HepG2 (cell line): ENCODE data around the gene MED13. TPM values are rescaled to one million over a fixed set of nuclear protein-coding genes. Genes with fewer than 3 reads are reported as not detected.

Experiments used
- ATAC-seq: fragments of 200-7000 bp; cut with Tn5 transposase; 3 replicates; pipeline ENCODE4 v1.9.1; 2020; ENCODE audit warnings: mild to moderate bottlenecking, moderate library complexity
- BruUV-seq: library from RNA; stranded (reverse); fragments of 400-500 nt; replicated peaks from 2 replicates; lab custom pipeline; 2021; lab: Mats Ljungman, UMichigan
- CTCF ChIA-PET: fragments of 300-600 bp; formaldehyde crosslinking; extraction: SDS; loops from one replicate; lab custom pipeline; 2021; ENCODE audit warnings: low total read pairs, inconsistent platforms, low intra/inter-chr PET ratio; lab: Yijun Ruan, JAX
- POLR2A ChIA-PET: fragments of 350-600 bp; sonication (Branson Sonifier 250); formaldehyde crosslinking; loops from one replicate; lab custom pipeline; 2020; ENCODE audit warnings: antibody characterized with exemption, inconsistent platforms; lab: Yijun Ruan, JAX
- DNase-seq: peaks from one replicate; pipeline ENCODE4 v3.0.0-alpha.2; 2015; ENCODE audit warnings: low spot score
- FAIRE-seq: peaks from 3 replicates; lab custom pipeline; 2011; peaks lifted over from hg19 to GRCh38; lab: Jason Lieb, UNC
- H2AFZ ChIP-seq: one replicate; pipeline ENCODE4 v1.6.1; 2011; ENCODE audit warnings: low read length, inconsistent platforms
- H3K27ac ChIP-seq: fragments of 300-600 bp; 3 replicates; pipeline ENCODE4 v1.8.0; 2011; ENCODE audit warnings: mixed run types, mild to moderate bottlenecking, mixed read lengths, low read length, inconsistent platforms; ENCODE audit not compliant: insufficient read depth; ENCODE audit errors: extremely low read length
- H3K27me3 ChIP-seq, 2 experiments: fragments of 200-600 bp in 1 of 2; 2 replicates in 1 of 2; 3 replicates in 1 of 2; pipeline versions ENCODE4 v1.6.0 to v1.8.0; 2011; ENCODE audit warnings: low read length in 2 of 2, mild to moderate bottlenecking in 2 of 2, moderate library complexity in 2 of 2, inconsistent platforms in 1 of 2; ENCODE audit not compliant: insufficient read depth in 2 of 2, control insufficient read depth in 1 of 2
- H3K36me3 ChIP-seq, 2 experiments: fragments of 200-600 bp in 1 of 2; replicated peaks in 1 of 2; 2 replicates in 1 of 2; 3 replicates in 1 of 2; pipeline versions ENCODE4 v1.5.1 to v1.8.0; 2011; ENCODE audit warnings: low read length in 2 of 2, inconsistent platforms in 1 of 2; ENCODE audit not compliant: insufficient read depth in 2 of 2, control insufficient read depth in 1 of 2
- H3K4me1 ChIP-seq: 2 replicates; pipeline ENCODE4 v1.5.1; 2012; ENCODE audit warnings: low read length, inconsistent platforms; ENCODE audit not compliant: insufficient read depth
- H3K4me2 ChIP-seq: 2 replicates; pipeline ENCODE4 v1.6.0; 2011; ENCODE audit warnings: low read depth, low read length, inconsistent platforms
- H3K4me3 ChIP-seq, 3 experiments: fragments of 200-600 bp in 1 of 3; sonication (generic), shearing (Covaris generic) in 1 of 3; replicated peaks in 1 of 3; 2 replicates each; pipeline ENCODE4 v1.5.1; 2011 to 2016; ENCODE audit warnings: low read length in 3 of 3, inconsistent platforms in 2 of 3, low read depth in 2 of 3, mild to moderate bottlenecking in 2 of 3, control low read depth in 1 of 3, mixed read lengths in 1 of 3; ENCODE audit not compliant: insufficient read depth in 1 of 3
- H3K79me2 ChIP-seq: one replicate; pipeline ENCODE4 v1.6.1; 2011; ENCODE audit warnings: low read length, inconsistent platforms; ENCODE audit not compliant: insufficient read depth
- H3K9ac ChIP-seq: 2 replicates; pipeline ENCODE4 v1.6.0; 2011; ENCODE audit warnings: mild to moderate bottlenecking, low read depth, low read length, inconsistent platforms; ENCODE audit not compliant: insufficient read depth
- H3K9me3 ChIP-seq: 2 replicates; pipeline ENCODE4 v1.5.1; 2012; ENCODE audit warnings: mild to moderate bottlenecking, low read length
- H4K20me1 ChIP-seq: 2 replicates; pipeline ENCODE4 v1.6.0; 2011; ENCODE audit warnings: inconsistent platforms, mild to moderate bottlenecking, low read length, moderate library complexity; ENCODE audit not compliant: insufficient read depth
- RERE ChIP-seq: IDR thresholded peaks from 2 replicates; pipeline ENCODE4 v1.6.1; 2016; ENCODE audit warnings: low read depth, missing genetic modification reagents, missing compliant biosample characterization
- THAP9 ChIP-seq: sonication (generic); formaldehyde crosslinking; IDR thresholded peaks from 2 replicates; pipeline ENCODE4; 2020; ENCODE audit warnings: missing genetic modification reagents, mild to moderate bottlenecking, borderline replicate concordance
- ZNF234 ChIP-seq: sonication (generic); formaldehyde crosslinking; conservative IDR thresholded peaks from 2 replicates; pipeline ENCODE4 v1.5.1; 2020; ENCODE audit warnings: mild to moderate bottlenecking, missing genetic modification reagents
- ZNF644 ChIP-seq: IDR thresholded peaks from 2 replicates; pipeline ENCODE4 v1.6.1; 2016; ENCODE audit warnings: low read depth
- ZNF891 ChIP-seq: sonication (generic); formaldehyde crosslinking; IDR thresholded peaks from 2 replicates; pipeline ENCODE4 v1.5.0; 2020; ENCODE audit warnings: mild to moderate bottlenecking, missing genetic modification reagents
- WGBS: methylation state at CpG from one replicate; pipeline ENCODE4 v1.1.6; 2017; ENCODE audit warnings: low lambda C conversion rate; 5-methylcytosine and 5-hydroxymethylcytosine counted together
- in situ Hi-C: cut with HindIII; loops from 2 replicates; pipeline ENCODE4 v1.10.0; 2017; ENCODE audit warnings: low pct_unique_long_range_greater_than_20kb; ENCODE audit not compliant: extremely low pct_ligation_motif_present
- intact Hi-C: fragments of 100-400 bp; cut with micrococcal nuclease; formaldehyde crosslinking; loops from one replicate; pipeline ENCODE4 v1.10.0; 2022; ENCODE audit not compliant: unreplicated experiment
- polyA plus RNA-seq, 8 experiments: library from polyadenylated mRNA; depleted of rRNA in 3 of 8; stranded (reverse) in 7 of 8; unstranded in 1 of 8; fragments of >200 nt; fragmentation: Illumina TruSeq in 4 of 8; extraction: Trizol in 4 of 8; gene quantifications; 2 replicates each; pipeline versions ENCODE4 v1.2.1 to v1.2.3, GENCODE V29; 2011 to 2016; ENCODE audit warnings: low read depth in 4 of 8, missing spikeins in 1 of 8, mixed read lengths in 1 of 8; ENCODE audit not compliant: insufficient read depth in 1 of 8
- total RNA-seq, 5 experiments: library from RNA; depleted of rRNA; stranded (reverse); fragments of >200 nt; fragmentation: Illumina TruSeq; extraction: Trizol; gene quantifications; 2 replicates each; pipeline ENCODE4 v1.2.3, GENCODE V29; 2016; ENCODE audit warnings: low read depth in 1 of 5

MED13 gene
- total and polyA plus RNA-seq, 2 of the 13 experiments (the other 11 are each of a cell fraction or from before 2014, with no cell fraction given), result 27.4 to 69.1 TPM

DNA sequence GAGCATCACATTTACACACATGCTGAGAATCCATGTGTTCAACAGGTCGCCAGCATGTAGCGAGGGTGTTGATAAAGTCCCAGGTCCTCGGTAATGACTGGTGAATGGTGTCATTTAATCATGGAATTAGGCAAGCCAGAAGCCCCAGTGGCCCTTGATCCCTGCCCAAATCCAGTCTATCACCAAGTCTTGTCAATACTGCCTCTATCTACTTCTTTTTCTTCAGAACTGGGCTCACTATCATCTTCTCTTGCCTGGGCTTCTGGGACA is 31.3 kb upstream of the MED13 start (continued):
- no peak for TF ChIP-seq THAP9 (CRISPR knock-in tag)
- no peak for TF ChIP-seq ZNF891 (CRISPR knock-in tag)
- TF ChIP-seq ZNF644 (CRISPR knock-in tag), result no peak
- TF ChIP-seq ZNF234 (CRISPR knock-in tag), result no peak
- TF ChIP-seq, all 625 proteins: peak for 0

- peak overlapping the region; percentile 29 for H3K27ac ChIP-seq
- no peak for ATAC-seq
- POLR2A ChIA-PET, result interaction anchor here (1.0 to 1.5 kb wide), 2 partner anchors 15 to 28 kb away, joined by 3 to 4 read pairs; no protein-coding TSS in a partner anchor
- peak overlapping the region; percentile 49 for H3K4me2 ChIP-seq
- no peak overlapping the region for H2AFZ ChIP-seq
- CTCF ChIA-PET, result no interaction called here
- no peaks in the 10 kb centered on the region for H3K9me3 ChIP-seq
- BruUV-seq, result no TSS peak
- peak overlapping the region in 1 of 3 experiments; percentile 13; a peak in 1 of 6 replicates for H3K4me3 ChIP-seq
- no peaks in the 10 kb centered on the region for H3K36me3 ChIP-seq
- no peak for DNase-seq
- peaks cover 61% of the 10 kb centered on the region for H3K4me1 ChIP-seq
- no peaks in the 10 kb centered on the region for H3K27me3 ChIP-seq
- no peak for TF ChIP-seq RERE
- intact Hi-C loops (no loop called here), in situ Hi-C loops (no loop called here)
- H3K79me2 ChIP-seq, result no peaks in the 10 kb centered on the region
- H4K20me1 ChIP-seq, result no peaks in the 10 kb centered on the region
- WGBS, result 7% methylated on average over 2 of the region's 2 CpGs
- H3K9ac ChIP-seq, result no peak overlapping the region
- FAIRE-seq, result no peak
Measured at GRCh38 chr17:62094175-62094574, 29.1 kb upstream of the MED13 start.
